ENCODE measurements around the gene RBM19. TPM values are rescaled to one million over a fixed set of nuclear protein-coding genes. Genes with fewer than 3 reads are reported as not detected.

RBM19 gene
- total RNA-seq, 1 experiment from 2014 or later = 47.2 TPM

DNA sequence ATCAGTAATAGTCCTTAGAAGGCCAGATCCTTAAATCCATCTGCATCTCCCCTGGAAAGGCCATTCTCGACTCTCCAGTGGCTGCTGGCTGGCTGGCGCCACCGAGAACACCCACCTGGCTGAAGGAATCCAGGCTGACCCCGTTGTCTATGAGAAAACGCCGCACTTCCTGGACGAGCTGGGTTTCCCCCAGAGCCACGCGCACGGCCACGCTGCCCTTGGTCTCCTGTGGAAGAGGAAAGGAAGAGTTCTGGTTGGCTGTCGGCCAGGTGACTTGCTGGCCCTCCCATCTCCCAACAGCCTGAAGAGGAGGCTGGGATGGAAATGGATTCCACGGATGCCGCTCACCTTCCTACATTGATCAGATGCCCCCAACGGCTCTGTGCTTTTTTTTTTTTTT is 23.9 kb downstream of the RBM19 start:
- intact Hi-C loops (cut with micrococcal nuclease; ENCODE audit: unreplicated experiment) = no loop called here
- peaks cover 27% of the 10 kb centered on the region for H3K36me3 Mint-ChIP-seq (ENCODE audit: insufficient read depth, unreplicated experiment)

DNA sequence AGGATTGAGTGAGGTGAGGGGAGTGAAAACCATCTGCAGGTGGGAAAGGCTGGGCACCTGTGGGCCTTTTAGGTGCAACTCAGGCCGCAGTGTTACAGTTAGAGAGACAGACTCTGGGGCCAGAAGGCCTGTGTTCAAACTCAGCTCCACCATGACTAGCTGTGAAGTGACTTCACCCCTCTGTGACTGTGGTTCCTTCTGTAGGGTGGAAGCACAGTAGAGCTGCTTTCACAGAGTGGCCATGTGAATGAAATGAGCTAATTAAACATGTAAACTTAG is 25.0 kb downstream of the RBM19 start:
- peaks cover 26% of the 10 kb centered on the region for H3K36me3 Mint-ChIP-seq (ENCODE audit: insufficient read depth, unreplicated experiment)
- H3K9me3 Mint-ChIP-seq (ENCODE audit: low read depth, unreplicated experiment) = no peaks in the 10 kb centered on the region
- no peaks in the 10 kb centered on the region for H3K4me1 Mint-ChIP-seq (ENCODE audit: low read depth, unreplicated experiment)
- no peaks in the 10 kb centered on the region for H3K27me3 Mint-ChIP-seq (ENCODE audit: unreplicated experiment)
- no peak for DNase-seq
- CTCF ChIA-PET = interaction anchor here (0.7 kb wide), 1 partner anchor 542 kb away, joined by 3 read pairs; no protein-coding TSS in a partner anchor
- intact Hi-C loops (cut with micrococcal nuclease; ENCODE audit: unreplicated experiment) = no loop called here
- TF ChIP-seq, protein P1, sequence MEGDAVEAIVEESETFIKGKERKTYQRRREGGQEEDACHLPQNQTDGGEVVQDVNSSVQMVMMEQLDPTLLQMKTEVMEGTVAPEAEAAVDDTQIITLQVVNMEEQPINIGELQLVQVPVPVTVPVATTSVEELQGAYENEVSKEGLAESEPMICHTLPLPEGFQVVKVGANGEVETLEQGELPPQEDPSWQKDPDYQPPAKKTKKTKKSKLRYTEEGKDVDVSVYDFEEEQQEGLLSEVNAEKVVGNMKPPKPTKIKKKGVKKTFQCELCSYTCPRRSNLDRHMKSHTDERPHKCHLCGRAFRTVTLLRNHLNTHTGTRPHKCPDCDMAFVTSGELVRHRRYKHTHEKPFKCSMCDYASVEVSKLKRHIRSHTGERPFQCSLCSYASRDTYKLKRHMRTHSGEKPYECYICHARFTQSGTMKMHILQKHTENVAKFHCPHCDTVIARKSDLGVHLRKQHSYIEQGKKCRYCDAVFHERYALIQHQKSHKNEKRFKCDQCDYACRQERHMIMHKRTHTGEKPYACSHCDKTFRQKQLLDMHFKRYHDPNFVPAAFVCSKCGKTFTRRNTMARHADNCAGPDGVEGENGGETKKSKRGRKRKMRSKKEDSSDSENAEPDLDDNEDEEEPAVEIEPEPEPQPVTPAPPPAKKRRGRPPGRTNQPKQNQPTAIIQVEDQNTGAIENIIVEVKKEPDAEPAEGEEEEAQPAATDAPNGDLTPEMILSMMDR (IDR thresholded peaks at IDR 0.05; ENCODE audit: unreplicated experiment) = no peak
- H3K27ac Mint-ChIP-seq (ENCODE audit: unreplicated experiment) = no peak overlapping the region
- no peak overlapping the region for H3K4me3 Mint-ChIP-seq (ENCODE audit: low read depth, unreplicated experiment)
- BruUV-seq (replicated peaks) = no TSS peak

More for the DNA sequence above, 23.9 kb downstream of the RBM19 start:
- Mint-ChIP-seq H3K27me3 (ENCODE audit: unreplicated experiment) (no peaks in the 10 kb centered on the region), H3K4me3 (ENCODE audit: low read depth, unreplicated experiment) (no peak overlapping the region), H3K27ac (ENCODE audit: unreplicated experiment) (no peak overlapping the region), H3K9me3 (ENCODE audit: low read depth, unreplicated experiment) (no peaks in the 10 kb centered on the region), H3K4me1 (ENCODE audit: low read depth, unreplicated experiment) (no peaks in the 10 kb centered on the region)
- no peak for DNase-seq
- CTCF ChIA-PET = no interaction called here
- BruUV-seq (replicated peaks) = no TSS peak
- TF ChIP-seq, protein P1 (IDR thresholded peaks at IDR 0.05; ENCODE audit: unreplicated experiment) = no peak

- no peaks in the 10 kb centered on the region for H3K9me3 Mint-ChIP-seq (ENCODE audit: low read depth, unreplicated experiment)
- no peak overlapping the region for H3K27ac Mint-ChIP-seq (ENCODE audit: unreplicated experiment)
- CTCF ChIA-PET = interaction anchor here (0.7 kb wide), 1 partner anchor 543 kb away, joined by 3 read pairs; no protein-coding TSS in a partner anchor
- no peaks in the 10 kb centered on the region for H3K27me3 Mint-ChIP-seq (ENCODE audit: unreplicated experiment)
- intact Hi-C loops (cut with micrococcal nuclease; ENCODE audit: unreplicated experiment) = no loop called here
- H3K36me3 Mint-ChIP-seq (ENCODE audit: insufficient read depth, unreplicated experiment) = peaks cover 26% of the 10 kb centered on the region
- TF ChIP-seq, protein P1 (IDR thresholded peaks at IDR 0.05; ENCODE audit: unreplicated experiment) = no peak
- DNase-seq = no peak
- BruUV-seq (replicated peaks) = no TSS peak
- H3K4me3 Mint-ChIP-seq (ENCODE audit: low read depth, unreplicated experiment) = no peak overlapping the region
- H3K4me1 Mint-ChIP-seq (ENCODE audit: low read depth, unreplicated experiment) = no peaks in the 10 kb centered on the region
Observed at GRCh38 chr12:113940357-113941207, 25.5 kb downstream of the RBM19 start.

- Mint-ChIP-seq H3K27me3 (ENCODE audit: unreplicated experiment) (no peaks in the 10 kb centered on the region), H3K36me3 (ENCODE audit: insufficient read depth, unreplicated experiment) (peaks cover 32% of the 10 kb centered on the region), H3K9me3 (ENCODE audit: low read depth, unreplicated experiment) (no peaks in the 10 kb centered on the region), H3K4me3 (ENCODE audit: low read depth, unreplicated experiment) (no peak overlapping the region), H3K4me1 (ENCODE audit: low read depth, unreplicated experiment) (no peaks in the 10 kb centered on the region), H3K27ac (ENCODE audit: unreplicated experiment) (no peak overlapping the region)
- no peak for DNase-seq
- BruUV-seq (replicated peaks) = no TSS peak
- CTCF ChIA-PET = no interaction called here
- TF ChIP-seq, protein P1 (IDR thresholded peaks at IDR 0.05; ENCODE audit: unreplicated experiment) = no peak
- intact Hi-C loops (cut with micrococcal nuclease; ENCODE audit: unreplicated experiment) = no loop called here
Observed at GRCh38 chr12:113939867-113940266, 26.3 kb downstream of the RBM19 start.

Measured in Calu3 (cell line).